ENCODE results near the gene NEO1. TPM values are rescaled to one million over a fixed set of nuclear protein-coding genes. Genes with fewer than 3 reads are reported as not detected.
A peak's percentile ranks its signal among the peaks of the same experiment; 100 is the strongest.

NEO1 gene
- total and polyA plus RNA-seq, 5 donors: 7.5 to 17.2 (median 15.6) TPM

DNA sequence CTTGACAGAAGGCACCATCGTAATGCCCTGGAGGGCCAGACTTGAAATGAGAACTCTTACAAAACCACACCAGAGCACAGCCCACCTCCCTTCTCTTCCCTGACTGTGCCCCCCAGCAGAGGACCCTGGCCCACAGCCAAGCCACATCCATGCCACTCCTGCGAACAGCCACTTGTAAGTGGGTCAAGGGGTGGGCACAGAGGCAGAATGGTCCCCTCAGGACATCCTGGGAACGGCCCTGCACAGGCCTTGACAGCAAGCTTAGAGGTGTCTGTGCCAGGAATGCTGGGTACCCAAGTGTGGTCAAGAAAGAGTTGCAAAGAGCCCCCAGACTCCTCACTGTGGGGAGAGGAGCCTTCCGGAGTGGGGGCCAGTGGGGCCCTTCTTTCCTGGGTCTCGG lies 283.2 kb downstream of the NEO1 start:
- intact Hi-C loops (cut with DNase I): no loop called here
- no peak overlapping the region for H3K4me3 ChIP-seq (ENCODE audit: low read length)
- H3K27ac ChIP-seq (ENCODE audit: low read length): no peak overlapping the region
- peak in 1 of 3 donors; percentile 42 for DNase-seq
- H3K9me3 ChIP-seq (ENCODE audit: control insufficient read depth, low read length): no peaks in the 10 kb centered on the region
- no peaks in the 10 kb centered on the region for H3K27me3 ChIP-seq (ENCODE audit: control insufficient read depth, insufficient read depth)
- H3K4me1 ChIP-seq (ENCODE audit: control insufficient read depth, insufficient read depth, low read length): peaks cover 5% of the 10 kb centered on the region
- WGBS: 59% methylated on average over 5 of the region's 5 CpGs
- ATAC-seq: no peak

DNA sequence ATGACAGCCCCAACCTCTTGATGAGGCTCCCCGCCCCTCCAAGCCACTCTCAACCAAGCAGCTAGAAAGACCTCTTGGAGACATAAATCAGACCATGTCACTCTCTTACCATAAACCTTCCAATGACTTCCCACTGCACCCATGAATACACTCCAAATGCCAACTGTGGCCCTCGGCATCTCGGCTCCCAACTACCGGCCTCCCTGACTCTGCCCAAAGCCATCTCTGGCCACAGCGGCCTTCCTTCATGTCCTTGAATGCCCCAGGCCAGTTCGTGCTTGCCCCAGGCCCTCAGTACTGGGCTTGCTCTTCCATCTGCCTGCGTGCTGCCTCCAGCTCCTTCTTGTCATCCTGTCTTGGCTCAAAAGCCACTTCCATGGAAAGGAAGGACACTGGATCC lies 284.5 kb downstream of the NEO1 start:
- Histone ChIP-seq H3K4me3 (ENCODE audit: low read length) (no peak overlapping the region), H3K27me3 (ENCODE audit: control insufficient read depth, insufficient read depth) (no peaks in the 10 kb centered on the region), H3K4me1 (ENCODE audit: control insufficient read depth, insufficient read depth, low read length) (peaks cover 2% of the 10 kb centered on the region), H3K9me3 (ENCODE audit: control insufficient read depth, low read length) (no peaks in the 10 kb centered on the region), H3K27ac (ENCODE audit: low read length) (no peak overlapping the region)
- DNase-seq (peak in 1 of 3 donors; percentile 33), ATAC-seq (no peak)
- WGBS: 80% methylated on average over 7 of the region's 7 CpGs
- intact Hi-C loops (cut with DNase I): no loop called here

DNA sequence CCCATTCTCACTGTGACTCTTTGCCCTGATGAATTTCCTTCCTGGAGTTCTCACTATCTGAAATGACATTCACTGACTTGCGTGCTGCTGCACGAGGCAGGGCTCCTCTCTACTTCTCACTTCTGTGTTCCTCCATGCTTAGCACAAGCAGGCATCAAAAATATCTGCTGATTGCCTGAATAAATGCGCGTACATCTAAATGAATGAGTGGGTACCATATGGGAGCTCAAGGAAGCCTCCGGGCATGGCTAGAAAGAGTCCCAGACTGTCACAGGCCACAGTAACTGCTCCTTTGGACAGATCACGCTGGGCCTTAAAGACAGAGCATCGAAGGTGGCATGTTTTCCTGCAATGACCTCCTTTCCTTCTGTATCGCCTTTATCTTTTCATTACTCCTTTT lies 284.9 kb downstream of the NEO1 start:
- no peak for ATAC-seq
- intact Hi-C loops (cut with DNase I): no loop called here

DNA sequence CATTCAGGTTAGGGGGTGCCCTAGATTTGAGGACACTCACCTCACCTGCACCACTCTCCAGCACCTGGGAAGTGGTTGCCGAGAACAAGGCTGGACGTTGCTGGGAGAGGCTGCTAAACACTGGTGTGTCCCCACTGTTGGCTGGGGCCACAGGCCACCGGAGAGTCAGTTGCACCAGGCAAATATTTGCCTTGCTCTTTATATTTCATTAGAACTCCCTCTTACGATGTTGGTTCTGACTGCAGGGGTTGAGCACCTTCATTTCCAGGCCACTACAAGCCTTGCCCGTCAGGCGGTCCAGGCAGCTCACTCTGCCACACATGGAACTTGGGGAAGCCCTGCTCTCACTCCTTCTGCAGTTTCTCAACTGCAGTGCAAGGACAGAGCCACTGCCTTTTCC lies 285.8 kb downstream of the NEO1 start:
- no peak overlapping the region for H3K4me3 ChIP-seq (ENCODE audit: low read length)
- H3K9me3 ChIP-seq (ENCODE audit: control insufficient read depth, low read length): no peaks in the 10 kb centered on the region
- peaks cover 5% of the 10 kb centered on the region for H3K4me1 ChIP-seq (ENCODE audit: control insufficient read depth, insufficient read depth, low read length)
- DNase-seq (no peak), ATAC-seq (no peak)
- intact Hi-C loops (cut with DNase I): no loop called here
- 77% methylated on average over 6 of the region's 6 CpGs for WGBS
- no peaks in the 10 kb centered on the region for H3K27me3 ChIP-seq (ENCODE audit: control insufficient read depth, insufficient read depth)
- H3K27ac ChIP-seq (ENCODE audit: low read length): no peak overlapping the region

More for the DNA sequence above, 284.9 kb downstream of the NEO1 start:
- WGBS: 69% methylated on average over 8 of the region's 8 CpGs
- no peak overlapping the region for H3K4me3 ChIP-seq (ENCODE audit: low read length)
- H3K27ac ChIP-seq (ENCODE audit: low read length): no peak overlapping the region
- H3K9me3 ChIP-seq (ENCODE audit: control insufficient read depth, low read length): no peaks in the 10 kb centered on the region
- H3K27me3 ChIP-seq (ENCODE audit: control insufficient read depth, insufficient read depth): no peaks in the 10 kb centered on the region
- DNase-seq: no peak
- H3K4me1 ChIP-seq (ENCODE audit: control insufficient read depth, insufficient read depth, low read length): peaks cover 2% of the 10 kb centered on the region

DNA sequence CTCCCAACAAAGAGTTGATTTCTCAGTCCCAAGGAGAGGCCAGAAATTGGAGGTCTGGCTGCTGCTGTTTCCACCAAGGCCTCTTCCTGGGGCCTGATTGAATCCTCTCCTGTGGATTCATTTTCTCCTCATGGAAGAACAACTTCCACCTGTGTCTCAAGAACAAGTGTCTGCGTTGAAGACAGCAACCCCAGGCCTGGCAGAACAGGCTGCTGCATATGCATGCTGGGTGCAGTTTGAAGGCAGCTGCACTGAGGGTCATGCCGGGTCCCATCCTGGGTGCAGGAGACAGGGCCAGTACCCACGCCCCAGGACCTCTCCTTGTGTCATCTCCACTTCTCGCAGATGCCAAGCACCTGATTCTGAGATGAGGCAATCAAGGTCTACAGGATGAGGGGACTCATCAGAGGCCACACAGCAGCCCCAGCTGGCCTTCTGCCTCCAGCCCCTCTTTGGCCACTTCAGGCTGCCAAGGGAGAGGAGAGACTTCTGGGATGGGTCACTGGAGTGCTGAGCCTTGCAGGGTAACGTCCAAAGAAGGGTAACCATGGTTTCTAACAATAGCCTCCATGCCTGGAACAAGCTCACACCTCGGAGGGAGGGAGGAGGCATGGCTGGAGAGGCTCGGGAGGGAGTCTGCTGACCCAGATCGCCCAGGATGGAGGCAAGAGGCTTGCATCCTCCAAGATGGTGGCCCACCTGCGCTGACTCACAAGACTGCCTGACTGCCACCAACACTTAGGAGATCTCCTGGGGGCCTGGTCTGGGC lies 286.5 kb downstream of the NEO1 start:
- H3K27me3 ChIP-seq (ENCODE audit: control insufficient read depth, insufficient read depth): no peaks in the 10 kb centered on the region
- intact Hi-C loops (cut with DNase I): no loop called here
- no peak overlapping the region for H3K27ac ChIP-seq (ENCODE audit: low read length)
- peak; percentile 5 to 64 for ATAC-seq
- WGBS: 64% methylated on average over 9 of the region's 9 CpGs
- H3K9me3 ChIP-seq (ENCODE audit: control insufficient read depth, low read length): no peaks in the 10 kb centered on the region
- H3K4me1 ChIP-seq (ENCODE audit: control insufficient read depth, insufficient read depth, low read length): peaks cover 5% of the 10 kb centered on the region
- no peak overlapping the region for H3K4me3 ChIP-seq (ENCODE audit: low read length)
- peak in 1 of 3 donors; percentile 57 for DNase-seq

DNA sequence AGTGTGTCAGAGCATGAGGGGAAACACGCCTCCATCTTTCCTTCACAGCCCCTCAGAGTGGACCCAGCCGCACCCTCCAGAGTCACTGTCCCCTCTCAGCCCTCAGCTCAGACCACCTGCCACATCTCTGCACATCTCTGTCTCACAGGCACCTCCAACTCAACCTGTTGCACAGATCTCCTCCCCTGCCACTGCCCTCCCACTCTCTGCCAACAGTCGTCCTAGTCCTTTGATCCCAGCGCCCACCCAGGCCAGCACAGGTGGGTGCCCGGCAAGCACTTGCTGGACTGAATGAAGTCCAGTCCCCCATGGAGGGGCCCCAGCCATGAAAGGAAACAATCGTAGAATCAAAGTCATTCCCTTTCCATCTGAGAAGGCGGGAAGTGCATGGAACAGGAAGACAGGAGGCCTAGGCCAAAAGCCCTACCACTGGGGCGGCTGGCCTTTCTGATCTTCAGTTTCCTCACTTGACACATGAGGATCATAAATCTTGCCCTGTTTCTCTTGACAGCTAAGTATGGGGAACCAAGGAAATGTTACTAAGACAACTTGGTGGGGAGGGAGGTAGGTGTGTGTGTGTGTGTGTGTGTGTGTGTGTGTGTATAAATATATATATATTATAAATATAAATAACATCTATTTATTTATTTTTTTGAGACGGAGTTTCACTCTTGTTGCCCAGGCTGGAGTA lies 288.4 kb downstream of the NEO1 start:
- WGBS: 75% methylated on average over 9 of the region's 9 CpGs
- no peak overlapping the region for H3K4me3 ChIP-seq (ENCODE audit: low read length)
- H3K4me1 ChIP-seq (ENCODE audit: control insufficient read depth, insufficient read depth, low read length): peaks cover 13% of the 10 kb centered on the region
- peak in 1 of 3 donors; percentile 37 for DNase-seq
- no peaks in the 10 kb centered on the region for H3K27me3 ChIP-seq (ENCODE audit: control insufficient read depth, insufficient read depth)
- intact Hi-C loops (cut with DNase I): no loop called here
- no peak overlapping the region for H3K27ac ChIP-seq (ENCODE audit: low read length)
- H3K9me3 ChIP-seq (ENCODE audit: control insufficient read depth, low read length): no peaks in the 10 kb centered on the region
- no peak for ATAC-seq

DNA sequence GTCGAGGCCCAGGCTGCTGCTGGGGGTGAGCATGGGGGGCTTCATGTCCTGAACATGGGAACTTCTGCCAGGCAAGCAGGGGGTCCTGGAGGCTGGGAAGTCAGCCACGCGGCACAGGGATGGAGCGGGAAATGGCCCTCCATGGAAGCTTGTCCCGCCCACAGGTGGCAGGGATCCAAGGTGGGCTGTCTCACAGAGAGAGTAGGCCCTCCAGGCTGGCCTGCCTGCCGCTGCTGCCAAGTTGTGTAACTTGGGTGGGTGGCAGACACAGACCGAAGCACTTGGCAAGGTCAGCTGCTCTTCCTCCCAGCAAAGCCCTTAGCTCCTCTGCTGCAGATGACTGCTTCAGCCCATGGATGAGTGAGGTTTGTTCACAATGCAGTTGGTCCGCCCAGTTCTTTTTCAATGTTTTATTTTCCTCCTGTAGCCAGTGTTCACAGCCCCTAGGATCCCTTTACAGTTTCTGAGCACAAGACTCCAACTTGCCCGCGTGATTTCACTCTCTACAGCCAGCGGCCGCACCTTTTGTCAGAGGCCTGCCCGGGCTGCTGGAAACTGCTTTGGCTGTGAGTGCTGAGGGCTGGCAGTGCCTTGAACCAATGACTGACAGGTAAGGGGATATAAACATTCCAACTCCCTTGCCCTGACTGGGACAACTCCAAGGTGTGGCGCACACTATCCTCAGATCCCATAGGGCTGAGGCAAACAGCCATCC lies 289.8 kb downstream of the NEO1 start:
- peak; percentile 68 to 85 (median 82) for DNase-seq
- Histone ChIP-seq H3K4me1 (ENCODE audit: control insufficient read depth, insufficient read depth, low read length) (peaks cover 13% of the 10 kb centered on the region), H3K4me3 (ENCODE audit: low read length) (no peak overlapping the region), H3K27ac (ENCODE audit: low read length) (peak overlapping the region; percentile 7), H3K27me3 (ENCODE audit: control insufficient read depth, insufficient read depth) (no peaks in the 10 kb centered on the region), H3K9me3 (ENCODE audit: control insufficient read depth, low read length) (no peaks in the 10 kb centered on the region)
- peak; percentile 53 to 66 for ATAC-seq
- intact Hi-C loops (cut with DNase I): no loop called here
- WGBS: 54% methylated on average over 14 of the region's 14 CpGs

DNA sequence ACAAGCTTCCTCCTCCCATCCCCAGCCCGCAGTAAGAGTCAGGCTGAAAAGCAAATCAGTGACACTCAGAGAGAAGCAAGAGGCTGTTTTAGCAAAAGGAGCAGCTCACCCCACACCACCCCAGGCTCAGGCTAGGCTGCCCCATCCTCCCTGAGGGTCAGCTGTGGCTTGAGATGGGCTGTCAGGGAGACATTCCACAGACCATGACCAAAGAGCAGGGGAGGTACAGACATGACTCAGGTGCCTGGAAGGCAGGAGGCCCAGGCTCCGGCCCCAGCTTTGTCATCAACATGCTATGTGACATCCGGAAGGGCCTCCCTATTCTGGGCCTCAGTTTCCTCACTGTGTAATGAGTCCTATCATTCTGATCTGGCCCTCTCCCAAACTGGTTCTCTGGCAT lies 291.8 kb downstream of the NEO1 start:
- ATAC-seq: no peak
- intact Hi-C loops (cut with DNase I): no loop called here
- Histone ChIP-seq H3K9me3 (ENCODE audit: control insufficient read depth, low read length) (no peaks in the 10 kb centered on the region), H3K27me3 (ENCODE audit: control insufficient read depth, insufficient read depth) (no peaks in the 10 kb centered on the region), H3K27ac (ENCODE audit: low read length) (no peak overlapping the region), H3K4me3 (ENCODE audit: low read length) (no peak overlapping the region), H3K4me1 (ENCODE audit: control insufficient read depth, insufficient read depth, low read length) (peaks cover 13% of the 10 kb centered on the region)
- peak in 1 of 3 donors; percentile 3 for DNase-seq
- WGBS: 66% methylated on average over 3 of the region's 3 CpGs

DNA sequence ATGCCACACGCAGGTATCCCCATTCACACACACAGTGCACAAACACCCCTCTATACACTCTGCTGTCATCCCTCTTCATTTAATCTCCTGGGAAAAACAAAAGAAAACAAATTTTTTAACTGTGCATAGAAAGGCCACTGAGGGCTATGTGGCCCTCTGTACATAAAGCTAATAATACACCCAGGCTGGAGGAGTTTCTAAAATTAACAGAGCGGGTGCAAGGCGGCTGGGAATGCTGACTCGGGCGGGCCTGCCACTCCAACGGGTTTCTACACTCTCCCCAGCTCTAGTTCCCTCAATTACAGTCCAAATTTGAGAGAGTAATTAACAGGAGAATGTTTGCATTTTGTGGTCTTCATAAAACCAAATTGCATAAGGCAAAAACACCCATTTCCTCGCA lies 293.4 kb downstream of the NEO1 start:
- 57% methylated on average over 7 of the region's 7 CpGs for WGBS
- intact Hi-C loops (cut with DNase I): no loop called here
- H3K9me3 ChIP-seq (ENCODE audit: control insufficient read depth, low read length): no peaks in the 10 kb centered on the region
- H3K27ac ChIP-seq (ENCODE audit: low read length): peak overlapping the region; percentile 20
- H3K27me3 ChIP-seq (ENCODE audit: control insufficient read depth, insufficient read depth): no peaks in the 10 kb centered on the region
- peaks cover 13% of the 10 kb centered on the region for H3K4me1 ChIP-seq (ENCODE audit: control insufficient read depth, insufficient read depth, low read length)
- ATAC-seq: peak; percentile 33 to 47
- no peak overlapping the region for H3K4me3 ChIP-seq (ENCODE audit: low read length)
- peak in 1 of 3 donors; percentile 43 for DNase-seq

DNA sequence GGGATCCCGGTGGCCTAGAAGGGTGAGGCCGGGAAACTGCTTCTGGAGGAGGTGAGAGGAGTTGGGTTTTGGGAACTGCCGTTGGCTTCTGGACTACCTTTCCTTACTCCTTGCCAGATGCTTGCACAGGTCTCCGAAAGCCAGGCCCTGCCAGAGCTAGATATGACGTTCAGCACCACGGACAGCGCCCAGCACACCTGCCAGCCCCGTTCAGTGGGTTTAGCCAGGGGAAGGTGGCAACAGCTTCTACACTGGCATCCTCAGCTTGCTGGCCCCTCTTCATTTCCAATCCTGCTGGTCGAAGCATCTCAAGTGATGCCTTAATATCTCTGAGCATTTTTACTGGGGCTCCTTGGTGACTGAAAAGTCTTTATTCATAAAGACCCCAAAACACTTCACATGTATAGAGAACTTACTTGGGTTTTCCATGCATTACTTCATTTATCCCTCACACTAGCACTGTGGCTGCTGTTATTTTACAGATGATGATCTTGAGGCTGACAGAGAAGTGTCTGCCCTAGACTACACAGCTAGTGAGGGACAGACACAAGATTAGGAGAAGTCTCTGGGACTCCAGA lies 294.6 kb downstream of the NEO1 start:
- Histone ChIP-seq H3K4me1 (ENCODE audit: control insufficient read depth, insufficient read depth, low read length) (peaks cover 13% of the 10 kb centered on the region), H3K9me3 (ENCODE audit: control insufficient read depth, low read length) (no peaks in the 10 kb centered on the region), H3K27ac (ENCODE audit: low read length) (no peak overlapping the region), H3K4me3 (ENCODE audit: low read length) (no peak overlapping the region), H3K27me3 (ENCODE audit: control insufficient read depth, insufficient read depth) (no peaks in the 10 kb centered on the region)
- intact Hi-C loops (cut with DNase I): no loop called here
- 27% methylated on average over 9 of the region's 9 CpGs for WGBS
- ATAC-seq (peak; percentile 43 to 48), DNase-seq (peak; percentile 46 to 82 (median 73))

DNA sequence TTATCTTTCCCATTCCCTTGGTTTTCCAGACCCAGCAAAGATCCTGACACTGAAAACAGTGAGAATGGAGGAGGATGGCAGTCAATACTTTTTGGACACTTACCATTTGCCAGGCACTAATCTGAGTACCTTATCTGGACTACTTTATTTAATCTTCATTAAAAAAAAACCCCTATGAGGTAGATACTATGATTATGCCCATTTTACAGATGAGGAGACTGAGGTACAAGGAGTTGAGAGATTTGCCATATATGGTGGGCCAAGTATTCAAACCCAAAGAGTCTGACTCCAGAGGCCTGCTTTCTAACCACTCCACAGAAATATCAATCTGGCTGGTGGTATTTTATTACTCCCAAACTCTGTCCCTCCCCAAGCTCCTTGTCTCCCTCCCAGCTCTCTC lies 296.9 kb downstream of the NEO1 start:
- Histone ChIP-seq H3K27me3 (ENCODE audit: control insufficient read depth, insufficient read depth) (no peaks in the 10 kb centered on the region), H3K27ac (ENCODE audit: low read length) (no peak overlapping the region), H3K4me1 (ENCODE audit: control insufficient read depth, insufficient read depth, low read length) (peaks cover 9% of the 10 kb centered on the region), H3K9me3 (ENCODE audit: control insufficient read depth, low read length) (no peaks in the 10 kb centered on the region), H3K4me3 (ENCODE audit: low read length) (no peak overlapping the region)
- DNase-seq (no peak), ATAC-seq (no peak)
- intact Hi-C loops (cut with DNase I): no loop called here
